Keratinocyte (primary cell): ENCODE results near the gene CACNA1C.

Experiments
- CTCF ChIP-seq, 3 experiments: IDR thresholded peaks in 1 of 3; conservative IDR thresholded peaks in 1 of 3; optimal IDR thresholded peaks in 1 of 3; 2 replicates in 2 of 3; 3 replicates in 1 of 3; pipeline versions ENCODE3 to v1.5.1; 2011; ENCODE audit warnings: low read length in 3 of 3, mild to moderate bottlenecking in 3 of 3, moderate library complexity in 2 of 3, control low read depth in 1 of 3, inconsistent platforms in 1 of 3; ENCODE audit not compliant: insufficient read depth in 2 of 3; ENCODE audit errors: extremely low read depth in 1 of 3
- EZH2 ChIP-seq: IDR thresholded peaks from one replicate; pipeline ENCODE4 v1.6.1; 2012; ENCODE audit warnings: inconsistent platforms, mild to moderate bottlenecking, low read length, moderate library complexity

- no peak for TF ChIP-seq CTCF (optimal IDR thresholded peaks at IDR 0.05 in 1 of 3, IDR thresholded peaks at IDR 0.05 in 1 of 3, conservative IDR thresholded peaks at IDR 0.05 in 1 of 3; ENCODE audit: extremely low read depth in 1 of 3, insufficient read depth in 2 of 3, low read length in 3 of 3)
- TF ChIP-seq EZH2, result no peak
Observed at GRCh38 chr12:2563709-2564108, 510.9 kb downstream of the CACNA1C start.
